GM12891 (cell line): ENCODE measurements around the gene NAT10.

Source experiments
- DNase-seq: peaks from one replicate; pipeline ENCODE4 v3.0.0; 2011; ENCODE audit warnings: low spot score; ENCODE audit not compliant: insufficient read length
- FAIRE-seq: peaks from 2 replicates; lab custom pipeline; 2011; peaks lifted over from hg19 to GRCh38; lab: Jason Lieb, UNC
- PAX5 ChIP-seq: IDR thresholded peaks from 2 replicates; pipeline ENCODE4 v1.6.1; 2011; ENCODE audit warnings: low read length, moderate library complexity, mild to moderate bottlenecking; ENCODE audit not compliant: insufficient read depth, severe bottlenecking
- POLR2A ChIP-seq: IDR thresholded peaks from 2 replicates; pipeline ENCODE4 v1.6.1; 2011; ENCODE audit warnings: low read depth, low read length, control low read depth
- POLR2AphosphoS5 ChIP-seq: IDR thresholded peaks from 2 replicates; pipeline ENCODE4 v1.6.1; 2011; ENCODE audit warnings: low read depth, low read length, control low read depth
- POU2F2 ChIP-seq: IDR thresholded peaks from 2 replicates; pipeline ENCODE4 v1.6.1; 2011; ENCODE audit warnings: low read depth, mild to moderate bottlenecking, control low read depth, low read length, moderate library complexity
- SPI1 ChIP-seq: IDR thresholded peaks from 2 replicates; pipeline ENCODE4 v1.6.1; 2011; ENCODE audit warnings: low read depth, low read length, control low read depth
- TAF1 ChIP-seq: IDR thresholded peaks from 2 replicates; pipeline ENCODE4 v1.6.1; 2011; ENCODE audit warnings: low read depth, low read length, control low read depth

Gene NAT10

GRCh38 chr11:34194576-34195335, 89.3 kb downstream of the NAT10 start:
- DNase-seq (no peak), FAIRE-seq (no peak)
- TF ChIP-seq SPI1 (no peak), PAX5 (no peak), POLR2A (no peak), POU2F2 (no peak), TAF1 (no peak), POLR2AphosphoS5 (no peak)
